Stimulated activated CD8-positive, alpha-beta memory T cell treated with anti-CD3 and anti-CD28 coated beads, Interleukin-15, amount 100 ng/mL, for 24 hours (primary cell): ENCODE results near the gene PJA2.
A peak's percentile ranks its signal among the peaks of the same experiment; 100 is the strongest.
"Not testable (repeated sequence)": the region's sequence is repeated elsewhere in the genome, so short reads cannot be mapped to it uniquely, and the experiment has no call there.

ENCODE experiments used
- DNase-seq: peaks from one replicate; pipeline ENCODE4 v3.0.0-alpha.2; 2020; ENCODE audit warnings: low read depth

The PJA2 gene

GRCh38 chr5:109409844-109410388, at the start of gene PJA2:
Gene PJA2 (minus strand): TSS chr5:109409974. CDS start chr5:109383433, 26,541 bp downstream.
- peak; percentile 82 for DNase-seq

GRCh38 chr5:109455598-109456096, 45.9 kb upstream of the PJA2 start:
- DNase-seq: no peak

- no peak for DNase-seq
Observed at GRCh38 chr5:109454731-109455505, 45.1 kb upstream of the PJA2 start.

GRCh38 chr5:109453251-109453650, 43.5 kb upstream of the PJA2 start:
- no peak for DNase-seq

GRCh38 chr5:109452661-109453060, 42.9 kb upstream of the PJA2 start:
- DNase-seq: no peak

- no peak for DNase-seq
Observed at GRCh38 chr5:109451146-109451545, 41.4 kb upstream of the PJA2 start.

- DNase-seq: no peak
Observed at GRCh38 chr5:109450129-109450877, 40.5 kb upstream of the PJA2 start.

- DNase-seq: no peak
Observed at GRCh38 chr5:109448838-109449237, 39.1 kb upstream of the PJA2 start.

- DNase-seq: no peak
Observed at GRCh38 chr5:109439590-109439989, 29.8 kb upstream of the PJA2 start.

- DNase-seq: no peak
Observed at GRCh38 chr5:109426075-109426474, 16.3 kb upstream of the PJA2 start.

- not testable (repeated sequence) for DNase-seq
Observed at GRCh38 chr5:109425521-109425920, 15.7 kb upstream of the PJA2 start.

- no peak for DNase-seq
Observed at GRCh38 chr5:109421956-109422355, 12.2 kb upstream of the PJA2 start.

- DNase-seq: no peak
Observed at GRCh38 chr5:109418712-109419352, 9.1 kb upstream of the PJA2 start.

GRCh38 chr5:109416882-109417281, 7.1 kb upstream of the PJA2 start:
- DNase-seq: no peak

- DNase-seq: not testable (repeated sequence)
Observed at GRCh38 chr5:109413921-109414461, 4.2 kb upstream of the PJA2 start.

GRCh38 chr5:109413458-109413857, 3.7 kb upstream of the PJA2 start:
- no peak for DNase-seq

GRCh38 chr5:109412981-109413402, 3.2 kb upstream of the PJA2 start:
- no peak for DNase-seq

GRCh38 chr5:109411627-109412026, 1.9 kb upstream of the PJA2 start:
- no peak for DNase-seq

GRCh38 chr5:109411149-109411514, 1.4 kb upstream of the PJA2 start:
- DNase-seq: no peak

- DNase-seq: no peak
Observed at GRCh38 chr5:109410389-109411148, 795 bp upstream of the PJA2 start.
